ENCODE results near the gene LYPLA2.

DNA sequence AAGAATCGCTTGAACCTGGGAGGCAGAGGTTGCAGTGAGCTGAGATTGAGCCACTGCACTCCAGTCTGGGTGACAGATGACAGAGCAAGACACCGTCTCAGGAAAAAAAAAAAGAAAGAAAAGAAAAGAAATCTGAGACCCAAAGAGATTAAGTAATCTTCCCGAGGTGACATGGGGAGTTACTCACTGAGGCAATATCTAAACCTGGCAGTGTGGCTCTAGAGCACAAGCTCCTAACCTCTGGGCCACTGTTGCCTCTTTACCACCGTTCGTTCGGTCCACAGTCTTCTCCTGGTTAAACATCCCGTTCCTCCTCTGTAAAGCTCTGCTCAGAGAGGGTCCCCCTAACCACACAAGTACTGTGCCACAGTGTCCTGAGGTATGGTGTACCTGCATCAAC is 32.8 kb downstream of the LYPLA2 start:
- no peak for TF ChIP-seq EZH2phosphoT487 (IDR thresholded peaks at IDR 0.05; ENCODE audit: insufficient read depth, low read depth)
- TF ChIP-seq EZH2 (IDR thresholded peaks at IDR 0.05; ENCODE audit: insufficient read depth, poor library complexity, severe bottlenecking) = no peak

All from GM23248 (cell line).